IMR-90 (cell line): Measurements from ENCODE around the gene LRP1B. TPM values are rescaled to one million over a fixed set of nuclear protein-coding genes. Genes with fewer than 3 reads are reported as not detected.

Source experiments
- ATAC-seq: fragments of 200-7000 bp; cut with Tn5 transposase; 2 replicates; pipeline ENCODE4 v1.9.1; 2020; ENCODE audit warnings: low read depth, mild to moderate bottlenecking, moderate library complexity
- BruUV-seq: library from RNA; stranded (reverse); fragments of 400-500 nt; replicated peaks from 2 replicates; lab custom pipeline; 2021; lab: Mats Ljungman, UMichigan
- CTCF ChIA-PET: fragments of 300-600 bp; formaldehyde crosslinking; extraction: SDS; loops from one replicate; lab custom pipeline; 2021; ENCODE audit warnings: antibody characterized with exemption; lab: Yijun Ruan, JAX
- POLR2A ChIA-PET: fragments of 300-600 bp; sonication (Branson Sonifier 250); formaldehyde crosslinking; loops from one replicate; lab custom pipeline; 2022; ENCODE audit warnings: antibody characterized with exemption; ENCODE audit not compliant: unreplicated experiment; lab: Charles Lee
- DNase-seq: peaks from one replicate; pipeline ENCODE4 v3.0.0; 2013
- H2AFZ ChIP-seq: replicated peaks from 2 replicates; pipeline ENCODE3; 2013; ENCODE audit warnings: low read length, mild to moderate bottlenecking; ENCODE audit not compliant: poor library complexity
- H2AK5ac ChIP-seq: 2 replicates; pipeline ENCODE4 v1.6.1; 2013; ENCODE audit warnings: low read depth, low read length, inconsistent platforms
- H2AK9ac ChIP-seq: replicated peaks from 2 replicates; pipeline ENCODE3; 2013; ENCODE audit warnings: mild to moderate bottlenecking, low read depth, low read length, moderate library complexity; ENCODE audit not compliant: poor library complexity
- H2BK120ac ChIP-seq: 2 replicates; pipeline ENCODE4 v1.6.1; 2013; ENCODE audit warnings: low read depth, low read length, inconsistent platforms
- H2BK15ac ChIP-seq: 3 replicates; pipeline ENCODE4 v1.6.1; 2013; ENCODE audit warnings: low read depth, low read length, inconsistent platforms
- H2BK20ac ChIP-seq: 2 replicates; pipeline ENCODE4 v1.6.1; 2013; ENCODE audit warnings: low read depth, mild to moderate bottlenecking, inconsistent platforms, low read length, moderate library complexity
- H2BK5ac ChIP-seq: 2 replicates; pipeline ENCODE4 v1.6.1; 2013; ENCODE audit warnings: mild to moderate bottlenecking, low read depth, low read length, inconsistent platforms; ENCODE audit not compliant: poor library complexity, severe bottlenecking
- H3K14ac ChIP-seq: replicated peaks from 2 replicates; pipeline ENCODE4 v1.6.1; 2013; ENCODE audit warnings: low read depth, low read length, inconsistent platforms
- H3K18ac ChIP-seq: 2 replicates; pipeline ENCODE4 v1.6.1; 2013; ENCODE audit warnings: low read depth, low read length, control low read depth
- H3K23ac ChIP-seq: 2 replicates; pipeline ENCODE4 v1.6.1; 2013; ENCODE audit warnings: low read depth, low read length, inconsistent platforms
- H3K27ac ChIP-seq: 2 replicates; pipeline ENCODE4 v1.5.1; 2013; ENCODE audit warnings: mild to moderate bottlenecking, control low read depth, low read length; ENCODE audit not compliant: insufficient read depth
- H3K27me3 ChIP-seq: 2 replicates; pipeline ENCODE4 v1.6.1; 2013; ENCODE audit warnings: low read length; ENCODE audit not compliant: control insufficient read depth, insufficient read depth
- H3K36me3 ChIP-seq: 2 replicates; pipeline ENCODE4 v1.6.1; 2013; ENCODE audit warnings: low read length, mixed read lengths; ENCODE audit not compliant: control insufficient read depth, insufficient read depth
- H3K4ac ChIP-seq: 2 replicates; pipeline ENCODE4 v1.6.1; 2013; ENCODE audit warnings: low read depth, low read length, inconsistent platforms
- H3K4me1 ChIP-seq: 2 replicates; pipeline ENCODE4 v1.6.1; 2013; ENCODE audit warnings: low read length, mixed read lengths; ENCODE audit not compliant: control insufficient read depth, insufficient read depth
- H3K4me2 ChIP-seq: 2 replicates; pipeline ENCODE4 v1.6.1; 2013; ENCODE audit warnings: low read depth, mild to moderate bottlenecking, control low read depth, low read length, moderate library complexity
- H3K4me3 ChIP-seq: 2 replicates; pipeline ENCODE4 v1.5.1; 2013; ENCODE audit warnings: low read depth, mild to moderate bottlenecking, control low read depth, low read length, moderate library complexity; ENCODE audit not compliant: insufficient read depth
- H3K56ac ChIP-seq: 2 replicates; pipeline ENCODE4 v1.6.1; 2013; ENCODE audit warnings: low read length, inconsistent platforms; ENCODE audit not compliant: insufficient read depth; ENCODE audit errors: extremely low read depth
- H3K79me1 ChIP-seq, 2 experiments: 2 replicates each; pipeline ENCODE4 v1.6.1; 2013; ENCODE audit warnings: low read length in 2 of 2, inconsistent platforms in 1 of 2, low read depth in 1 of 2
- H3K9ac ChIP-seq: 2 replicates; pipeline ENCODE4 v1.6.1; 2013; ENCODE audit warnings: low read depth, low read length, control low read depth
- H3K9me1 ChIP-seq: 2 replicates; pipeline ENCODE4 v1.6.1; 2013; ENCODE audit warnings: low read length, inconsistent platforms; ENCODE audit not compliant: insufficient read depth
- H3K9me3 ChIP-seq: 2 replicates; pipeline ENCODE4 v1.6.1; 2013; ENCODE audit warnings: low read length; ENCODE audit not compliant: control insufficient read depth, insufficient read depth
- H4K20me1 ChIP-seq: 2 replicates; pipeline ENCODE4 v1.6.1; 2013; ENCODE audit warnings: low read length, inconsistent platforms; ENCODE audit not compliant: insufficient read depth
- H4K5ac ChIP-seq: 2 replicates; pipeline ENCODE4 v1.6.1; 2013; ENCODE audit warnings: mild to moderate bottlenecking, low read depth, low read length, control low read depth
- H4K8ac ChIP-seq, 2 experiments: 2 replicates each; pipeline ENCODE4 v1.6.1; 2013; ENCODE audit warnings: low read depth in 2 of 2, low read length in 2 of 2, control low read depth in 1 of 2, inconsistent platforms in 1 of 2
- H4K91ac ChIP-seq: 2 replicates; pipeline ENCODE4 v1.6.1; 2013; ENCODE audit warnings: low read depth, low read length, inconsistent platforms; ENCODE audit not compliant: insufficient read depth
- BHLHE40 ChIP-seq: fragments of 150-350 bp; IDR thresholded peaks from 2 replicates; pipeline ENCODE4 v1.6.1; 2016; ENCODE audit warnings: mild to moderate bottlenecking, low read depth, low read length
- MAZ ChIP-seq: IDR thresholded peaks from 2 replicates; pipeline ENCODE4 v1.6.1; 2012; ENCODE audit warnings: low read depth, mild to moderate bottlenecking, low read length, improper control_type of control experiment, moderate library complexity, borderline replicate concordance
- NFE2L2 ChIP-seq: fragments of 150-350 bp; IDR thresholded peaks from 2 replicates; pipeline ENCODE4 v1.6.1; 2016; ENCODE audit warnings: low read depth, mild to moderate bottlenecking, low read length
- WGBS, 2 experiments: methylation state at CpG; one replicate each; pipeline versions ENCODE4 v1.1.5 to v1.1.7; 2013; ENCODE audit warnings: missing lambda C conversion rate in 2 of 2; ENCODE audit not compliant: insufficient read length in 1 of 2; ENCODE audit errors: extremely low coverage in 2 of 2; 5-methylcytosine and 5-hydroxymethylcytosine counted together
- dilution Hi-C: fragments of 300-500 bp; cut with HindIII; formaldehyde crosslinking; loops from one replicate; pipeline ENCODE4 v1.14.3; 2018; ENCODE audit warnings: low sequenced_read_pairs; ENCODE audit not compliant: unreplicated experiment
- in situ Hi-C: fragments of 300-500 bp; cut with MboI; formaldehyde crosslinking; loops from 3 replicates; pipeline ENCODE4 v1.14.3; 2019; ENCODE audit warnings: low sequenced_read_pairs, inconsistent platforms, mixed read lengths
- intact Hi-C: fragments of 100-400 bp; cut with micrococcal nuclease; formaldehyde crosslinking; loops from 2 replicates; pipeline ENCODE4 v1.10.0; 2022
- polyA plus RNA-seq, 3 experiments: library from polyadenylated mRNA; depleted of rRNA; stranded (reverse); fragments of >200 nt; gene quantifications; 2 replicates each; pipeline ENCODE4 v1.2.3, GENCODE V29; 2012; ENCODE audit warnings: low replicate concordance in 1 of 3
- total RNA-seq: library from RNA; depleted of rRNA; stranded (reverse); fragments of >200 nt; gene quantifications from 2 replicates; pipeline ENCODE4 v1.2.3, GENCODE V29; 2012
- TF ChIP-seq, protein P1 (sequence below): fragments of 150-350 bp; IDR thresholded peaks from 2 replicates; pipeline ENCODE4 v1.6.1; 2016; ENCODE audit warnings: low read depth, mild to moderate bottlenecking, low read length, moderate library complexity, borderline replicate concordance

LRP1B gene
- total and polyA plus RNA-seq, 2 of the 4 experiments (the other 2 are of a cell fraction): under 0.01 to 0.02 TPM

DNA sequence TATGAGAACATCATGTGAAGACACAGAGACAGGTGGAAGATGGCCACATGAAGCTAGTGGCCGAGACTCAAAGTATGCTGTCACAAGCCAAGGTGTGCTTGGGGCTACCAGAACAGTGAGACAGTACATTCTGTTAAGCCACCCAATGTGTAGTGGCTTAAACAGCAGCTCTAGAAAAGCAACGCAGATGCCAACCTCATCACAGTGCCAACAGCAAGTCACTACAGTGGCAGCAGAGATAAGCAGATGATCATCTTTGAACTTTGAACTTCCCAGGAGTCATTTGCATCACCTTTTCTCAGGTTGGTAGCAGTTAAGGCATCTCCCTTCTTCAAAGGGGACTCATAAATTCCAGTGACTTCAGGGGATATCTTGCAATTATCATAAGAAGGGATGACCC is 394.4 kb downstream of the LRP1B start:
- Histone ChIP-seq H2AK5ac (no peak overlapping the region), H3K4me1 (no peaks in the 10 kb centered on the region), H3K36me3 (no peaks in the 10 kb centered on the region), H4K20me1 (no peaks in the 10 kb centered on the region), H3K4ac (no peak overlapping the region), H3K27ac (no peak overlapping the region), H3K9me3 (peaks cover 2% of the 10 kb centered on the region; the same call in 1 of the 2 replicates), H3K18ac (no peak overlapping the region), H2BK120ac (no peak overlapping the region), H3K14ac (no peak overlapping the region), H3K27me3 (no peaks in the 10 kb centered on the region), H2BK20ac (no peak overlapping the region), H2BK15ac (no peak overlapping the region), H3K4me2 (no peak overlapping the region), H3K4me3 (no peak overlapping the region), H3K9ac (no peak overlapping the region), H3K23ac (no peak overlapping the region), H3K56ac (no peak overlapping the region), H2AFZ (no peak overlapping the region), H4K8ac (no peak overlapping the region), H3K9me1 (no peaks in the 10 kb centered on the region), H4K5ac (no peak overlapping the region), H3K79me1 (no peaks in the 10 kb centered on the region), H4K91ac (no peak overlapping the region), H2AK9ac (no peak overlapping the region), H2BK5ac (no peak overlapping the region)
- in situ Hi-C loops (no loop called here), intact Hi-C loops (no loop called here), dilution Hi-C loops (no loop called here)
- no TSS peak for BruUV-seq
- ChIA-PET POLR2A (no interaction called here), CTCF (no interaction called here)
- no CpG with 5 or more reads among the region's 2 CpGs for WGBS, 2 experiments
- TF ChIP-seq NFE2L2 (no peak), MAZ (no peak), BHLHE40 (no peak)
- TF ChIP-seq, protein P1, sequence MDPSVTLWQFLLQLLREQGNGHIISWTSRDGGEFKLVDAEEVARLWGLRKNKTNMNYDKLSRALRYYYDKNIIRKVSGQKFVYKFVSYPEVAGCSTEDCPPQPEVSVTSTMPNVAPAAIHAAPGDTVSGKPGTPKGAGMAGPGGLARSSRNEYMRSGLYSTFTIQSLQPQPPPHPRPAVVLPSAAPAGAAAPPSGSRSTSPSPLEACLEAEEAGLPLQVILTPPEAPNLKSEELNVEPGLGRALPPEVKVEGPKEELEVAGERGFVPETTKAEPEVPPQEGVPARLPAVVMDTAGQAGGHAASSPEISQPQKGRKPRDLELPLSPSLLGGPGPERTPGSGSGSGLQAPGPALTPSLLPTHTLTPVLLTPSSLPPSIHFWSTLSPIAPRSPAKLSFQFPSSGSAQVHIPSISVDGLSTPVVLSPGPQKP: no peak
- DNase-seq (no peak), ATAC-seq (no peak)
